Activated naive CD8-positive, alpha-beta T cell treated with anti-CD3 and anti-CD28 coated beads for 36 hours (primary cell): ENCODE results near the gene MYH11. TPM values are rescaled to one million over a fixed set of nuclear protein-coding genes. Genes with fewer than 3 reads are reported as not detected.
"Not testable (repeated sequence)": the region's sequence is repeated elsewhere in the genome, so short reads cannot be mapped to it uniquely, and the experiment has no call there.

Experiments used
- DNase-seq: peaks from one replicate; pipeline ENCODE4 v3.0.0; 2021
- H3K27ac Mint-ChIP-seq: one replicate; pipeline ENCODE4 v1.8.0; 2022; ENCODE audit warnings: mild to moderate bottlenecking, moderate library complexity, mixed read lengths
- H3K27me3 Mint-ChIP-seq: one replicate; pipeline ENCODE4 v1.8.0; 2022; ENCODE audit warnings: mild to moderate bottlenecking, mixed read lengths
- H3K36me3 Mint-ChIP-seq: one replicate; pipeline ENCODE4 v1.8.0; 2021; ENCODE audit warnings: mild to moderate bottlenecking, mixed read lengths
- H3K4me1 Mint-ChIP-seq: one replicate; pipeline ENCODE4 v1.8.0; 2021; ENCODE audit warnings: mixed read lengths
- H3K4me3 Mint-ChIP-seq: one replicate; pipeline ENCODE4 v1.8.0; 2022; ENCODE audit warnings: mild to moderate bottlenecking, moderate library complexity, mixed read lengths
- H3K9me3 Mint-ChIP-seq: one replicate; pipeline ENCODE4 v1.8.0; 2022; ENCODE audit warnings: mixed read lengths
- total RNA-seq, 2 experiments: library from RNA; stranded (reverse); gene quantifications; one replicate each; pipeline ENCODE4 v1.2.3, GENCODE V29; 2021

The MYH11 gene
- total RNA-seq, 2 experiments from 2014 or later = not detected

- Mint-ChIP-seq H3K27ac (no peak overlapping the region), H3K4me3 (no peak overlapping the region), H3K27me3 (no peaks in the 10 kb centered on the region)
Measured at GRCh38 chr16:15729152-15729551, 127.7 kb downstream of the MYH11 start.

GRCh38 chr16:15727697-15728096, 129.1 kb downstream of the MYH11 start:
- H3K4me1 Mint-ChIP-seq, H3K4me3 Mint-ChIP-seq, H3K27me3 Mint-ChIP-seq, DNase-seq, H3K27ac Mint-ChIP-seq, H3K9me3 Mint-ChIP-seq: not testable (repeated sequence)
- H3K36me3 Mint-ChIP-seq = peaks cover 15% of the 10 kb centered on the region

More at GRCh38 chr16:15729152-15729551, 127.7 kb downstream of the MYH11 start:
- Mint-ChIP-seq H3K9me3 (no peaks in the 10 kb centered on the region), H3K4me1 (no peaks in the 10 kb centered on the region), H3K36me3 (peaks cover 15% of the 10 kb centered on the region)
- no peak for DNase-seq

DNA sequence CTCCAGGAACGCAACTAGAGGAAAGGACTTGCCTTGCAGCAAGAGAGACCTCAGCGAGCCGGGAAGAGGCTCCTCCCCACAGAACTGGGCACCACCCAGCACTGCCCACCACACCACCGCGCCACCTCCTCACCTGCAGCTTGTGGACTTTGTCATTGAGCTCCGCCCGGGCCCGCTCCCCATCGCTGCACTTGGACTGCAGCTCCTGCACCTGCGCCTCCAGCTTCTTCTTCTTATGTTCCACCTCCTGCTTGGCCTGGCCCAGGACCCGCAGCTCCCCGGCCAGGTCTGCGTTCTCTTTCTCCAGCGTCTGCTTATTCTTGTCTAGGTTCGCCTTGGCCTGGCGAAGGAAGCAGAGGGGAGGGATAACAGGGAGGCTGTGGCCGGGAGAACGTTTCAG, 130.1 kb downstream of the MYH11 start:
- H3K27me3 Mint-ChIP-seq = no peaks in the 10 kb centered on the region
- H3K4me1 Mint-ChIP-seq = no peaks in the 10 kb centered on the region
- H3K9me3 Mint-ChIP-seq = no peaks in the 10 kb centered on the region
- DNase-seq = no peak
- H3K4me3 Mint-ChIP-seq = no peak overlapping the region
- no peak overlapping the region for H3K27ac Mint-ChIP-seq
- peaks cover 15% of the 10 kb centered on the region for H3K36me3 Mint-ChIP-seq

DNA sequence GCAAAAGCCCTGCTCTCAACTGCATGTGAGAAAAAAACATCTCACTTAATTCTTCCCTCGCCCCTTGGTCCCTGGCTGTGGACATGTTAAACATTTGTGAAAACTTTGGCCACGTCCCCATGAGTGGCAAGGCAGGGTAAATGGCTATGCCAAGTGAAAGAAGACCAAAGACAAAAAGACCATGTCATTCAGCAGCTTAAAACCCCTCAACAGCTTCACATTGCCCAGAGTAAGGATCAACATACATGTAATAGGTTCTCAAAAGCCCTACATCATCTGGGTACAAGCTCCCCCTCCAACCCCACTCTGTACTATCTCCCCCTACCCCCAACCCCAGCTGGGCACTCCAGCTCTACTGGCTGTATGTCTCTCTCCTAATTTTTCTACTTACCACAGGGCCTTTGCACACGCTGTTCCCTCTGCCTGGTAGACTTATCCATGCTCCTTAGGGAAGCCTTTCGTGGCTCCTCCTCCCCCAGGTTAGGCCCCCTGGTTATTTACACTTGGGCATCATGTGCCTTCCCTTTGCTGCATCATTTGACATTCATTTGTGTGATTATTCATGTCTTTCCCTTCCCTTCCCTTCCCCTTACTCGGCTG, 131.1 kb downstream of the MYH11 start:
- Mint-ChIP-seq H3K9me3 (no peaks in the 10 kb centered on the region), H3K27ac (no peak overlapping the region), H3K4me1 (no peaks in the 10 kb centered on the region), H3K36me3 (peaks cover 15% of the 10 kb centered on the region), H3K4me3 (no peak overlapping the region), H3K27me3 (no peaks in the 10 kb centered on the region)
- no peak for DNase-seq

- H3K27me3 Mint-ChIP-seq = no peaks in the 10 kb centered on the region
- no peaks in the 10 kb centered on the region for H3K9me3 Mint-ChIP-seq
- no peak for DNase-seq
- no peaks in the 10 kb centered on the region for H3K4me1 Mint-ChIP-seq
- no peak overlapping the region for H3K4me3 Mint-ChIP-seq
- no peak overlapping the region for H3K27ac Mint-ChIP-seq
- peaks cover 15% of the 10 kb centered on the region for H3K36me3 Mint-ChIP-seq
Measured at GRCh38 chr16:15723808-15724207, 133.0 kb downstream of the MYH11 start.

GRCh38 chr16:15721018-15721417, 135.8 kb downstream of the MYH11 start:
- Mint-ChIP-seq H3K4me3 (no peak overlapping the region), H3K4me1 (no peaks in the 10 kb centered on the region), H3K36me3 (peaks cover 10% of the 10 kb centered on the region), H3K9me3 (no peaks in the 10 kb centered on the region), H3K27ac (no peak overlapping the region), H3K27me3 (no peaks in the 10 kb centered on the region)
- no peak for DNase-seq

GRCh38 chr16:15716694-15717447, 140.0 kb downstream of the MYH11 start:
- Mint-ChIP-seq H3K4me3 (no peak overlapping the region), H3K36me3 (no peaks in the 10 kb centered on the region), H3K27ac (no peak overlapping the region), H3K27me3 (no peaks in the 10 kb centered on the region), H3K4me1 (no peaks in the 10 kb centered on the region), H3K9me3 (no peaks in the 10 kb centered on the region)
- DNase-seq = no peak

DNA sequence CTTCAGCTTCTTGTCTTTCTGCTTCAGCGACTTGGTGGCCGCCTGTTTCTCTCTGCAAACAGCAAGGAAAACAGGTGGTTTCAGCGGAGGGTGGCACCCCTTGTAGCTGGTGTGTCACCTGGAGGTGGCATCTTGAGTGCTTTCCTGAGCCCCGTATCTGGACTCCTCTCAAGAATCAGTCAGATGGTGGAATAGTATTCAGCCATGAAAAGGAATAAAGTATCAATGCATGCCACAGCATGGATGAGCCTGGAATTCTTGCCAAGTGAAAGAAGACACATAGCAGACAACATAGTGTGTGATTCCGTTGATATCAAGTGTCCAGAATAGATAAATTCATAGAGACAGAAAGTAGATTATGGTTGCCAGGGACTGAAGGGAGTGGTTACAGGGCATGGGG, 141.6 kb downstream of the MYH11 start:
- H3K27ac Mint-ChIP-seq = no peak overlapping the region
- H3K9me3 Mint-ChIP-seq = no peaks in the 10 kb centered on the region
- no peaks in the 10 kb centered on the region for H3K36me3 Mint-ChIP-seq
- no peak for DNase-seq
- no peaks in the 10 kb centered on the region for H3K4me1 Mint-ChIP-seq
- H3K27me3 Mint-ChIP-seq = no peaks in the 10 kb centered on the region
- no peak overlapping the region for H3K4me3 Mint-ChIP-seq

DNA sequence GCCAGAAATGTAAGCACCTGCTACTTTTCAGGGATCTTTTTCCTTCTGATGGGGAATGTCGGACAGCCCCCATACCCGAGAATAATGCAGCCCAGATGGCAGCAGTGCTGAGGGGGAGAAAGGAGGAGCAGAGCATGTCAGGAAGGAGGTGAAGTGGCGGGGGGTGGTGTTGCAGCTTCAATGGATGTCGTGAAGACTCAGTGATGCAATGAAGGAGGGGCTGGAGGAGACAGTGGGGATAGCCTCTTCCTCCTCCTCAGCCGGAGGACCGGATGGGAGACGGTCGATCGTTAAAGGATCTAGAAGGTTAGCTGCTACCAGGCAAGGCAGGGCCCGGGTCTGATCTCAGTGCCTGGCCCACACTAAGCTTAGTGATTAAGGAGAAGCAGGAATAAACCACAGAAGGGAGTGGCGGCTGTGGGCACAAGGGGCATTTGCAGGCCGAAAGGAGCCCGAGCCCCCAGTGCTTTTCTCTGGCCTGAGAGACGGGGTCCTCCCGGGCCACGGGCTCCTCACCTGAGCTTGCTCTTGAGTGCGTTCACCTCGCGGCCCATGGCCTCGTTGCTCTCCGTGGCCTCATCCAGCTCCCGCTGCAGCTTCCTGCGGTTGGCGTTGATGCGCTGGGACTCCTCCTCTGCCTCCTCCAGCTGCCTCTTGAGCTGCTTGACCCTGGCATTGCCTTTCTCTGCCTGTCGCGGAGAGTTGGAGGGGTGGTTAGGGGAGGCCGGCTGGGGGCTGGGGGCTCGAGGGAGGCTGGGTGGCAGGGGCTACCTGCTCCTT, 142.2 kb downstream of the MYH11 start:
- Mint-ChIP-seq H3K36me3 (peaks cover 1% of the 10 kb centered on the region), H3K4me1 (no peaks in the 10 kb centered on the region), H3K4me3 (no peak overlapping the region), H3K27ac (no peak overlapping the region), H3K9me3 (no peaks in the 10 kb centered on the region), H3K27me3 (no peaks in the 10 kb centered on the region)
- no peak for DNase-seq

GRCh38 chr16:15708997-15709396, 147.8 kb downstream of the MYH11 start:
- H3K27ac Mint-ChIP-seq = no peak overlapping the region

DNA sequence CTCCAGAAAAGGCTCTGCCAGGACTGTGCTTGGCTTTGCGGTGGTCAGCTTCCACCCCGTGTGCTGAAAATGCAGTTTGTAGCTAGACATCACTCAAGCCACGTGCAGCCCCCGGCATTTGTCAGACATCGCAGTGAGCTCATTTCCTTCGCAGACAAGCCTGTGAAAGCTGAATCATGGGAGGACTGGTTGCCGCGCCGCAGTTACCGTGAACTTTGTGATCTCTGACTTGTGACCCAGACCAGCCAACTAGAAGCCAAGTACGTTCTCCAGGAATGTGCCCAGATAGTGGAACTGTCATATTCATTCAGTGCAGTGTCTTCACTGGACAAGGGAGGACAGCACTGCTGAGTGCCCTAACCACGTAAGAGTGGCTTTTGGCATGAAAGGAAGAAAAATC, 148.7 kb downstream of the MYH11 start:
- no peak overlapping the region for H3K27ac Mint-ChIP-seq
- H3K9me3 Mint-ChIP-seq = no peaks in the 10 kb centered on the region
- peaks cover 14% of the 10 kb centered on the region for H3K4me1 Mint-ChIP-seq
- H3K4me3 Mint-ChIP-seq = no peak overlapping the region
- no peaks in the 10 kb centered on the region for H3K27me3 Mint-ChIP-seq
- no peak for DNase-seq
- H3K36me3 Mint-ChIP-seq = peaks cover 4% of the 10 kb centered on the region

More at GRCh38 chr16:15708997-15709396, 147.8 kb downstream of the MYH11 start:
- no peak overlapping the region for H3K4me3 Mint-ChIP-seq
- no peaks in the 10 kb centered on the region for H3K9me3 Mint-ChIP-seq
- no peaks in the 10 kb centered on the region for H3K27me3 Mint-ChIP-seq
- peaks cover 1% of the 10 kb centered on the region for H3K36me3 Mint-ChIP-seq
- peaks cover 7% of the 10 kb centered on the region for H3K4me1 Mint-ChIP-seq
- no peak for DNase-seq

DNA sequence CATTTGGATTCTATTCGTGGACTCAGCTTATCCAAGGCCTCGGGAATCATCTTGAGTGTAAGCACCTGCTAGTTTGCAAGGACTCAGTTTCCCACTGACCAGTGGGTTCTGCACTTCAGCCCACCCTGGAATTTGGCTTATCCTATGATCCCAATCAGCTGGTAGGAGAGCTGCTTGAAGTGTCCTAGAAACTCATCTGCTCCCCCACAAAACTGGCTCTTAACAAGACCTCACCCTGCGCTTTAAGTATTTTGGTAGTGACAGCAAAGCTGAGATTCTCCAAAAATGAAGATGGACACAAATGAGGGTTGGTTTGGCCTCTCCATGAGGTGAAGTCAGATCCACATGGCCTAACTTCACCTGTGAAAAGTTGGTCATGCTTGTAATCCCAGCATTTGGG, 149.5 kb downstream of the MYH11 start:
- H3K27ac Mint-ChIP-seq = no peak overlapping the region
- DNase-seq = no peak
- H3K4me1 Mint-ChIP-seq = peaks cover 20% of the 10 kb centered on the region
- no peak overlapping the region for H3K4me3 Mint-ChIP-seq
- H3K36me3 Mint-ChIP-seq = peaks cover 4% of the 10 kb centered on the region
- no peaks in the 10 kb centered on the region for H3K9me3 Mint-ChIP-seq
- no peaks in the 10 kb centered on the region for H3K27me3 Mint-ChIP-seq

DNA sequence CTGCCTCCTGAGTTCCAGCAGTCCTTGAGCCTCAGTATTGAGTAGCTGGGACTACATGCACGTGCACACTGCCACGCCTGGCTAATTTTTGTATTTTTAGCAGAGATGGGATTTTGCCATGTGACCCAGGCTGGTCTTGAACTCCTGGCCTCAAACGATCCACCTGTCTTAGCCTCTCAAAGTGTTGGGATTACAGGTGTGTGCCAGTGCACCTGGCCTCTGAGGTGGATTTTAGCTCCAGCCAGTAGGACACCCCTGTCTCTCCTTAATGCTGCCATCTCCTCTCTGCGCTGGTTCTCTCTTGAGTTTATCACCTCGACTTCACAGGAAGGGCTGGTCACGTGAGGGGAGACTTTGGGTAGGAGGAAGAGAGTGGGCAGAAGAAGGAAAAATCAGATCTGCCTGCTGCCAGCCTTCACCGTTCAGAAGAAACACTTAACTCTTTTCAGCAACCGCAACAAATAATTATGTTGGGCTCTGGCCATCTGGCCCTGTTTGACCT, 151.7 kb downstream of the MYH11 start:
- H3K36me3 Mint-ChIP-seq = peaks cover 6% of the 10 kb centered on the region
- H3K4me3 Mint-ChIP-seq = no peak overlapping the region
- no peaks in the 10 kb centered on the region for H3K9me3 Mint-ChIP-seq
- no peak for DNase-seq
- H3K27me3 Mint-ChIP-seq = no peaks in the 10 kb centered on the region
- H3K27ac Mint-ChIP-seq = no peak overlapping the region
- H3K4me1 Mint-ChIP-seq = peaks cover 20% of the 10 kb centered on the region

DNA sequence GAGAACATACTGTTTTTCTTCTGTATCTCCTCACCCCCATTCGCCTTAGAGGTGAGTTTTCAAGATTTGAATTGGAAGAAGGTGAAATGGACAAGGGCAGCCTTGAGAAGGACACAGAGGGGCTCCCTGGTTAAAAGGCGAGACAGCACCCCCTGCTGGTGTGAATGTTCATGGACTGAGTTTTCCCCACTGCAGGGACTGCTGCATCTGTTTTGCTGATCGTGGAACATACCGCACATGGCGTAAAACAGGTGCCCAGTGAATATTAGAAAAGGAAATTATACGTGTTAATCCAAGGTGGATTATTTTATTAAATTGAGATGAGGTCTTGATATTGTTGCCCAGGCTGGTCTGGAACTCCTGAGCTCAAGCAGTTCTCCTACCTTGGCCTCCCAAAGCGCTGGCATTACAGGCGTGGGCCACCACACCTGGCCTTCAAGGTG, 152.3 kb downstream of the MYH11 start:
- peaks cover 20% of the 10 kb centered on the region for H3K4me1 Mint-ChIP-seq
- no peaks in the 10 kb centered on the region for H3K27me3 Mint-ChIP-seq
- peaks cover 7% of the 10 kb centered on the region for H3K36me3 Mint-ChIP-seq
- H3K27ac Mint-ChIP-seq = peak overlapping the region; percentile 60
- H3K4me3 Mint-ChIP-seq = no peak overlapping the region
- H3K9me3 Mint-ChIP-seq = no peaks in the 10 kb centered on the region
- peak; percentile 56 for DNase-seq

DNA sequence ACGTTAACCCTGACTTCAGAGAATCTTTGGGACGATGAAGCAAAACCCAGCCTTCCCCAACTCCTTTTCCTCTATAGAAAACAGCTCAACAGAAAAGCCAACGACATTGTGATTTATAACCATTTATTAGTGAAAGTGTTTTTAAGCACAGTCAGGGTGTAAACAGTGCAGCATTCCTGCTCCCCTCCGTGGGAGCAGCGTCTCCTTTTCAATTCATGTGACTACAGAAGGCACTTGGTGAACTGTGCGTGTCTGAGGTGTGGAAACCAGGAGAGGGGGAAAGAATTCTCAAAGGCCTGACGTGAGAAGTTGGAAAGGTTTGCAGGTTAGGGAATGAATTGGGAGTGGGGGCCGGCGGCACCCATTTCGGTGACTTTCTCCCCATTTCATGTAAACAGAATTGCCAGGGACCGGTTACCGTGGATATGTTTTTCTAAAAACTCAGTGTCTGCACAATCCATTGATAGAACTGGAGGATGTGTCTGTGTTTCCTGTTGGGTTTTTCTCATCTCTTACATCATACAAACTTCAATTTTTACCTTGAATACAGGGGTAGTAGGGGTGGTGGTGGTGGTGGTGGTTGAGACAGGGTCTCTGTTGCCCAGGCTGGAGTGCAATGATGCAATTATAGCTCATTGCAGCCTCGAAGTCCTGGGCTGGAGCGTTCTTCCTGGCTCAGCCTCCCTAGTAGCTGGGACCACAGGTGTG, 153.6 kb downstream of the MYH11 start:
- no peaks in the 10 kb centered on the region for H3K27me3 Mint-ChIP-seq
- H3K36me3 Mint-ChIP-seq = peaks cover 8% of the 10 kb centered on the region

More for the DNA sequence above, 153.6 kb downstream of the MYH11 start:
- no peak for DNase-seq
- Mint-ChIP-seq H3K4me1 (peaks cover 20% of the 10 kb centered on the region), H3K27ac (peak overlapping the region; percentile 74), H3K9me3 (no peaks in the 10 kb centered on the region), H3K4me3 (no peak overlapping the region)
